Testis (tissue), 3 donors: ENCODE results near the gene CDK14. TPM values are rescaled to one million over a fixed set of nuclear protein-coding genes. Genes with fewer than 3 reads are reported as not detected.

Source experiments
- DNase-seq: peaks from one replicate; pipeline ENCODE4 v3.0.0-alpha.2; 2019
- H3K27ac ChIP-seq, 2 donors: fragments of 200-600 bp; sonication (generic); one replicate each; pipeline ENCODE4 v1.5.1; 2019
- H3K27me3 ChIP-seq: fragments of 200-600 bp; sonication (generic); one replicate; pipeline ENCODE4 v1.5.1; 2019
- H3K36me3 ChIP-seq: fragments of 200-600 bp; sonication (generic); one replicate; pipeline ENCODE4 v1.5.1; 2017; ENCODE audit warnings: low read depth; ENCODE audit errors: missing control alignments
- H3K4me1 ChIP-seq: fragments of 200-600 bp; sonication (generic); one replicate; pipeline ENCODE4 v1.5.1; 2019
- H3K4me3 ChIP-seq, 2 donors: fragments of 200-600 bp; sonication (generic); one replicate each; pipeline ENCODE4 v1.5.1; 2017 to 2019
- H3K9me3 ChIP-seq: fragments of 200-600 bp; sonication (generic); one replicate; pipeline ENCODE4 v1.5.1; 2017
- CTCF ChIP-seq, 3 experiments: fragments of 450-650 bp in 2 of 3; fragments of 200-600 bp in 1 of 3; sonication (generic) in 1 of 3; IDR thresholded peaks; one replicate each; pipeline ENCODE4 v1.5.1; 2016 to 2019; ENCODE audit warnings: antibody characterized with exemption in 3 of 3, mild to moderate bottlenecking in 2 of 3, moderate library complexity in 1 of 3
- POLR2A ChIP-seq: fragments of 450-650 bp; IDR thresholded peaks from one replicate; pipeline ENCODE4 v1.6.1; 2017; ENCODE audit warnings: antibody characterized with exemption, mild to moderate bottlenecking, moderate library complexity
- WGBS, 2 donors: methylation state at CpG; one replicate each; pipeline ENCODE4 v1.1.5; 2018; 5-methylcytosine and 5-hydroxymethylcytosine counted together
- intact Hi-C: fragments of 100-400 bp; cut with DNase I; formaldehyde crosslinking; loops from one replicate; pipeline ENCODE4 v1.15.1; 2023; ENCODE audit warnings: low total_unique reads
- polyA plus RNA-seq: library from polyadenylated mRNA; stranded (reverse); fragments of 350-450 nt; fragmentation: Illumina TruSeq; extraction: RNeasy Lipid Tissue Mini Kit (QIAGEN cat#74804); gene quantifications from one replicate; pipeline ENCODE4 v1.2.3, GENCODE V29; 2014; ENCODE audit warnings: low read depth, low replicate concordance; ENCODE audit not compliant: insufficient read depth
- total RNA-seq, 2 donors: library from RNA; depleted of rRNA; stranded (reverse); fragments of >200 nt; gene quantifications; one replicate each; pipeline ENCODE4 v1.2.3, GENCODE V29; 2016

CDK14 gene
- total and polyA plus RNA-seq, 3 donors from 2014 or later: 18.9 to 22.7 (median 19.5) TPM

- WGBS, 2 donors: 53 to 57% methylated on average over 3 of the region's 3 CpGs
- no peak for TF ChIP-seq CTCF (IDR thresholded peaks at IDR 0.05)
- TF ChIP-seq POLR2A: no peak
- DNase-seq: no peak
- intact Hi-C loops: no loop called here
- Histone ChIP-seq H3K9me3 (no peaks in the 10 kb centered on the region), H3K27ac (no peak overlapping the region), H3K4me3 (no peak overlapping the region), H3K4me1 (no peaks in the 10 kb centered on the region), H3K36me3 (no peaks in the 10 kb centered on the region), H3K27me3 (no peaks in the 10 kb centered on the region)
Observed at GRCh38 chr7:90678986-90679385, 82.9 kb downstream of the CDK14 start.

- intact Hi-C loops: no loop called here
- Histone ChIP-seq H3K4me3 (no peak overlapping the region), H3K9me3 (no peaks in the 10 kb centered on the region), H3K36me3 (no peaks in the 10 kb centered on the region), H3K4me1 (no peaks in the 10 kb centered on the region), H3K27me3 (no peaks in the 10 kb centered on the region), H3K27ac (no peak overlapping the region)
- TF ChIP-seq POLR2A (no peak), CTCF (IDR thresholded peaks at IDR 0.05) (no peak)
- WGBS, 2 donors: 65 to 87% methylated on average over 4 of the region's 4 CpGs
- no peak for DNase-seq
Observed at GRCh38 chr7:90680484-90680883, 84.4 kb downstream of the CDK14 start.

- H3K27me3 ChIP-seq: no peaks in the 10 kb centered on the region
- intact Hi-C loops: no loop called here
- DNase-seq: no peak
- no peaks in the 10 kb centered on the region for H3K9me3 ChIP-seq
- H3K27ac ChIP-seq: no peak overlapping the region
- no peaks in the 10 kb centered on the region for H3K4me1 ChIP-seq
- H3K4me3 ChIP-seq: no peak overlapping the region
- WGBS, 2 donors: 68 to 78% methylated on average over 2 of the region's 2 CpGs
- no peak for TF ChIP-seq POLR2A
- no peak for TF ChIP-seq CTCF (IDR thresholded peaks at IDR 0.05)
- H3K36me3 ChIP-seq: no peaks in the 10 kb centered on the region
Observed at GRCh38 chr7:90681336-90682022, 85.4 kb downstream of the CDK14 start.

- Histone ChIP-seq H3K4me1 (no peaks in the 10 kb centered on the region), H3K9me3 (no peaks in the 10 kb centered on the region), H3K4me3 (no peak overlapping the region), H3K36me3 (no peaks in the 10 kb centered on the region), H3K27ac (no peak overlapping the region), H3K27me3 (no peaks in the 10 kb centered on the region)
- no peak for TF ChIP-seq CTCF (IDR thresholded peaks at IDR 0.05)
- TF ChIP-seq POLR2A: no peak
- intact Hi-C loops: no loop called here
- 65 to 70% methylated on average over 2 of the region's 2 CpGs for WGBS, 2 donors
- no peak for DNase-seq
Observed at GRCh38 chr7:90686146-90686545, 90.0 kb downstream of the CDK14 start.

GRCh38 chr7:90688810-90689209 is 92.7 kb downstream of the CDK14 start:
- no peaks in the 10 kb centered on the region for H3K9me3 ChIP-seq
- TF ChIP-seq POLR2A: no peak
- DNase-seq: no peak
- WGBS, 2 donors: 74 to 91% methylated on average over 1 of the region's 1 CpG
- H3K27me3 ChIP-seq: no peaks in the 10 kb centered on the region
- no peak overlapping the region for H3K4me3 ChIP-seq
- H3K36me3 ChIP-seq: no peaks in the 10 kb centered on the region
- intact Hi-C loops: no loop called here
- no peak overlapping the region for H3K27ac ChIP-seq
- no peaks in the 10 kb centered on the region for H3K4me1 ChIP-seq
